Activated T-cell treated with anti-CD3 and anti-CD28 coated beads, Interleukin-2, amount 50 U/mL, for 4 hours (primary cell): ENCODE results near the gene PRRC2C. TPM values are rescaled to one million over a fixed set of nuclear protein-coding genes. Genes with fewer than 3 reads are reported as not detected.
A peak's percentile ranks its signal among the peaks of the same experiment; 100 is the strongest.

ENCODE experiments used
- ATAC-seq, 2 donors: fragments of 200-7000 bp; cut with Tn5 transposase; one replicate each; pipeline ENCODE4 v1.10.0; 2021
- DNase-seq: peaks from one replicate; pipeline ENCODE4 v3.0.0-alpha.2; 2020
- H3K27me3 Mint-ChIP-seq: one replicate; pipeline ENCODE4 v1.8.0; 2021; ENCODE audit warnings: low read depth, mixed read lengths
- H3K36me3 Mint-ChIP-seq: one replicate; pipeline ENCODE4 v1.8.0; 2022; ENCODE audit warnings: mixed read lengths; ENCODE audit not compliant: insufficient read depth
- H3K4me1 Mint-ChIP-seq: one replicate; pipeline ENCODE4 v1.8.0; 2021; ENCODE audit warnings: low read depth, mixed read lengths
- H3K4me3 Mint-ChIP-seq: one replicate; pipeline ENCODE4 v1.8.0; 2021; ENCODE audit warnings: mild to moderate bottlenecking, moderate library complexity, mixed read lengths
- H3K9me3 Mint-ChIP-seq: one replicate; pipeline ENCODE4 v1.8.0; 2021; ENCODE audit warnings: mixed read lengths
- total RNA-seq, 3 donors: library from RNA; stranded (reverse); gene quantifications; one replicate each; pipeline ENCODE4 v1.2.1, GENCODE V29; 2021

Gene PRRC2C
- total RNA-seq, 3 donors from 2014 or later, result 240 to 248 (median 245) TPM

GRCh38 chr1:171480035-171480434, 5.3 kb upstream of the PRRC2C start:
- DNase-seq, result no peak
- H3K4me1 Mint-ChIP-seq, result peaks cover 7% of the 10 kb centered on the region
- H3K9me3 Mint-ChIP-seq, result no peaks in the 10 kb centered on the region
- ATAC-seq, result no peak
- H3K27me3 Mint-ChIP-seq, result no peaks in the 10 kb centered on the region
- no peak overlapping the region for H3K4me3 Mint-ChIP-seq
- H3K36me3 Mint-ChIP-seq, result no peaks in the 10 kb centered on the region

- Mint-ChIP-seq H3K36me3 (peaks cover 10% of the 10 kb centered on the region), H3K9me3 (no peaks in the 10 kb centered on the region), H3K4me1 (peaks cover 41% of the 10 kb centered on the region), H3K4me3 (peak overlapping the region; percentile 98), H3K27me3 (no peaks in the 10 kb centered on the region)
- peak; percentile 44 to 50 for ATAC-seq
- DNase-seq, result no peak
Measured at GRCh38 chr1:171484760-171485374, 463 bp upstream of the PRRC2C start.

GRCh38 chr1:171486048-171486519, 754 bp downstream of the PRRC2C start:
- Mint-ChIP-seq H3K27me3 (no peaks in the 10 kb centered on the region), H3K36me3 (peaks cover 16% of the 10 kb centered on the region), H3K4me3 (peak overlapping the region; percentile 98), H3K9me3 (no peaks in the 10 kb centered on the region), H3K4me1 (peaks cover 49% of the 10 kb centered on the region)
- DNase-seq, result peak; percentile 72
- ATAC-seq, result peak; percentile 75

GRCh38 chr1:171487038-171487437, 1.7 kb downstream of the PRRC2C start:
- Mint-ChIP-seq H3K36me3 (peaks cover 19% of the 10 kb centered on the region), H3K27me3 (no peaks in the 10 kb centered on the region), H3K4me3 (peak overlapping the region; percentile 98), H3K4me1 (peaks cover 56% of the 10 kb centered on the region), H3K9me3 (no peaks in the 10 kb centered on the region)
- no peak for DNase-seq
- no peak for ATAC-seq

- peaks cover 26% of the 10 kb centered on the region for H3K36me3 Mint-ChIP-seq
Measured at GRCh38 chr1:171488190-171488929, 3.0 kb downstream of the PRRC2C start.

GRCh38 chr1:171494076-171494475, 8.7 kb downstream of the PRRC2C start:
- DNase-seq (no peak), ATAC-seq (no peak)
- no peaks in the 10 kb centered on the region for H3K27me3 Mint-ChIP-seq
- peaks cover 34% of the 10 kb centered on the region for H3K36me3 Mint-ChIP-seq
- peak overlapping the region; percentile 24 for H3K4me3 Mint-ChIP-seq
- H3K9me3 Mint-ChIP-seq, result no peaks in the 10 kb centered on the region
- H3K4me1 Mint-ChIP-seq, result peaks cover 77% of the 10 kb centered on the region

More at GRCh38 chr1:171488190-171488929, 3.0 kb downstream of the PRRC2C start:
- ATAC-seq (no peak), DNase-seq (no peak)
- Mint-ChIP-seq H3K4me1 (peaks cover 66% of the 10 kb centered on the region), H3K9me3 (no peaks in the 10 kb centered on the region), H3K27me3 (no peaks in the 10 kb centered on the region), H3K4me3 (peak overlapping the region; percentile 98)

GRCh38 chr1:171495444-171495843, 10.1 kb downstream of the PRRC2C start:
- DNase-seq (no peak), ATAC-seq (no peak)
- Mint-ChIP-seq H3K4me3 (no peak overlapping the region), H3K27me3 (no peaks in the 10 kb centered on the region), H3K4me1 (peaks cover 77% of the 10 kb centered on the region), H3K9me3 (no peaks in the 10 kb centered on the region), H3K36me3 (peaks cover 33% of the 10 kb centered on the region)

GRCh38 chr1:171500304-171500703, 15.0 kb downstream of the PRRC2C start:
- peaks cover 37% of the 10 kb centered on the region for H3K36me3 Mint-ChIP-seq
- no peak overlapping the region for H3K4me3 Mint-ChIP-seq
- H3K4me1 Mint-ChIP-seq, result peaks cover 87% of the 10 kb centered on the region
- DNase-seq, result no peak
- no peak for ATAC-seq
- H3K9me3 Mint-ChIP-seq, result no peaks in the 10 kb centered on the region
- no peaks in the 10 kb centered on the region for H3K27me3 Mint-ChIP-seq

GRCh38 chr1:171500803-171501202, 15.5 kb downstream of the PRRC2C start:
- H3K27me3 Mint-ChIP-seq, result no peaks in the 10 kb centered on the region
- H3K9me3 Mint-ChIP-seq, result no peaks in the 10 kb centered on the region
- H3K36me3 Mint-ChIP-seq, result peaks cover 38% of the 10 kb centered on the region
- peaks cover 87% of the 10 kb centered on the region for H3K4me1 Mint-ChIP-seq
- DNase-seq (no peak), ATAC-seq (no peak)
- H3K4me3 Mint-ChIP-seq, result no peak overlapping the region

- ATAC-seq (peak; percentile 85 to 86), DNase-seq (no peak)
- H3K9me3 Mint-ChIP-seq, result no peaks in the 10 kb centered on the region
- H3K4me1 Mint-ChIP-seq, result peaks cover 86% of the 10 kb centered on the region
- peaks cover 37% of the 10 kb centered on the region for H3K36me3 Mint-ChIP-seq
- H3K27me3 Mint-ChIP-seq, result no peaks in the 10 kb centered on the region
- no peak overlapping the region for H3K4me3 Mint-ChIP-seq
Measured at GRCh38 chr1:171501305-171502024, 16.1 kb downstream of the PRRC2C start.

GRCh38 chr1:171506525-171507304, 21.4 kb downstream of the PRRC2C start:
- Mint-ChIP-seq H3K9me3 (no peaks in the 10 kb centered on the region), H3K36me3 (peaks cover 13% of the 10 kb centered on the region), H3K4me1 (peaks cover 94% of the 10 kb centered on the region), H3K4me3 (peak overlapping the region; percentile 50), H3K27me3 (no peaks in the 10 kb centered on the region)
- DNase-seq, result no peak
- peak in 1 of 2 donors; percentile 40 for ATAC-seq

- Mint-ChIP-seq H3K36me3 (peaks cover 12% of the 10 kb centered on the region), H3K4me1 (peaks cover 94% of the 10 kb centered on the region), H3K27me3 (no peaks in the 10 kb centered on the region), H3K9me3 (no peaks in the 10 kb centered on the region), H3K4me3 (peak overlapping the region; percentile 50)
- DNase-seq (no peak), ATAC-seq (no peak)
Measured at GRCh38 chr1:171507435-171507834, 22.1 kb downstream of the PRRC2C start.

GRCh38 chr1:171509191-171509590, 23.9 kb downstream of the PRRC2C start:
- Mint-ChIP-seq H3K27me3 (no peaks in the 10 kb centered on the region), H3K4me1 (peaks cover 88% of the 10 kb centered on the region), H3K4me3 (peak overlapping the region; percentile 20), H3K36me3 (peaks cover 14% of the 10 kb centered on the region), H3K9me3 (no peaks in the 10 kb centered on the region)
- ATAC-seq, result no peak
- DNase-seq, result no peak

GRCh38 chr1:171513743-171514142, 28.4 kb downstream of the PRRC2C start:
- peak; percentile 38 to 43 for ATAC-seq
- H3K36me3 Mint-ChIP-seq, result peaks cover 40% of the 10 kb centered on the region
- H3K9me3 Mint-ChIP-seq, result no peaks in the 10 kb centered on the region
- DNase-seq, result no peak
- H3K27me3 Mint-ChIP-seq, result no peaks in the 10 kb centered on the region
- peaks cover 59% of the 10 kb centered on the region for H3K4me1 Mint-ChIP-seq
- H3K4me3 Mint-ChIP-seq, result no peak overlapping the region
